ENCODE measurements around the gene CA4.
"Not testable (repeated sequence)": the region's sequence is repeated elsewhere in the genome, so short reads cannot be mapped to it uniquely, and the experiment has no call there.

Gene CA4

GRCh38 chr17:60178180-60178579, 28.4 kb downstream of the CA4 start:
- not testable (repeated sequence) for DNase-seq

- DNase-seq, result not testable (repeated sequence)
Observed at GRCh38 chr17:60180380-60180779, 30.6 kb downstream of the CA4 start.

GRCh38 chr17:60186372-60186771, 36.6 kb downstream of the CA4 start:
- not testable (repeated sequence) for DNase-seq

- not testable (repeated sequence) for DNase-seq
Observed at GRCh38 chr17:60186846-60187745, 37.3 kb downstream of the CA4 start.

GRCh38 chr17:60188759-60189158, 39.0 kb downstream of the CA4 start:
- no peak for DNase-seq

- not testable (repeated sequence) for DNase-seq
Observed at GRCh38 chr17:60190032-60190431, 40.3 kb downstream of the CA4 start.

- DNase-seq, result not testable (repeated sequence)
Observed at GRCh38 chr17:60193032-60193431, 43.3 kb downstream of the CA4 start.

- no peak for DNase-seq
Observed at GRCh38 chr17:60193482-60193881, 43.7 kb downstream of the CA4 start.

GRCh38 chr17:60194141-60194540, 44.4 kb downstream of the CA4 start:
- not testable (repeated sequence) for DNase-seq

- not testable (repeated sequence) for DNase-seq
Observed at GRCh38 chr17:60198630-60199029, 48.9 kb downstream of the CA4 start.

GRCh38 chr17:60205782-60206181, 56.0 kb downstream of the CA4 start:
- not testable (repeated sequence) for DNase-seq

- DNase-seq, result not testable (repeated sequence)
Observed at GRCh38 chr17:60208302-60208701, 58.5 kb downstream of the CA4 start.

All from CD4-positive, alpha-beta T cell treated with Interleukin-4 for 4 hours (primary cell).